ENCODE measurements around the gene PRKCA.
"Not testable (repeated sequence)": the region's sequence is repeated elsewhere in the genome, so short reads cannot be mapped to it uniquely, and the experiment has no call there.

Gene PRKCA

GRCh38 chr17:66301864-66302741, at the start of gene PRKCA:
Gene PRKCA (plus strand): TSS chr17:66302613.
- peak within 1 kb of the TSS; percentile 87 for H3K4me3 ChIP-seq (ENCODE audit: low read length)
- H3K36me3 ChIP-seq (ENCODE audit: insufficient read depth, low read length) = no peaks in the 10 kb centered on the region
- peak within 1 kb of the TSS; percentile 90 for H2AFZ ChIP-seq (ENCODE audit: low read depth, low read length)
- H3K9me3 ChIP-seq (ENCODE audit: low read length) = no peaks in the 10 kb centered on the region
- H3K27me3 ChIP-seq (ENCODE audit: insufficient read depth, low read length) = no peaks in the 10 kb centered on the region
- peaks cover 37% of the 10 kb centered on the region for H3K4me1 ChIP-seq (ENCODE audit: insufficient read depth, low read length)

- H3K36me3 ChIP-seq (ENCODE audit: insufficient read depth, low read length); H3K4me1 ChIP-seq (ENCODE audit: insufficient read depth, low read length); H3K27me3 ChIP-seq (ENCODE audit: insufficient read depth, low read length); H2AFZ ChIP-seq (ENCODE audit: low read depth, low read length); H3K4me3 ChIP-seq (ENCODE audit: low read length); H3K9me3 ChIP-seq (ENCODE audit: low read length): not testable (repeated sequence)
Observed at GRCh38 chr17:66253458-66253857, 49.0 kb upstream of the PRKCA start.

GRCh38 chr17:66255112-66255511, 47.3 kb upstream of the PRKCA start:
- no peaks in the 10 kb centered on the region for H3K9me3 ChIP-seq (ENCODE audit: low read length)
- H3K4me3 ChIP-seq (ENCODE audit: low read length) = no peak overlapping the region
- H3K36me3 ChIP-seq (ENCODE audit: insufficient read depth, low read length) = no peaks in the 10 kb centered on the region
- no peaks in the 10 kb centered on the region for H3K27me3 ChIP-seq (ENCODE audit: insufficient read depth, low read length)
- no peak overlapping the region for H2AFZ ChIP-seq (ENCODE audit: low read depth, low read length)
- no peaks in the 10 kb centered on the region for H3K4me1 ChIP-seq (ENCODE audit: insufficient read depth, low read length)

- Histone ChIP-seq H3K9me3 (ENCODE audit: low read length) (no peaks in the 10 kb centered on the region), H3K4me1 (ENCODE audit: insufficient read depth, low read length) (no peaks in the 10 kb centered on the region), H3K27me3 (ENCODE audit: insufficient read depth, low read length) (no peaks in the 10 kb centered on the region), H3K4me3 (ENCODE audit: low read length) (no peak overlapping the region), H3K36me3 (ENCODE audit: insufficient read depth, low read length) (no peaks in the 10 kb centered on the region), H2AFZ (ENCODE audit: low read depth, low read length) (no peak overlapping the region)
Observed at GRCh38 chr17:66255527-66255971, 46.9 kb upstream of the PRKCA start.

- Histone ChIP-seq H2AFZ (ENCODE audit: low read depth, low read length) (no peak overlapping the region), H3K27me3 (ENCODE audit: insufficient read depth, low read length) (no peaks in the 10 kb centered on the region), H3K36me3 (ENCODE audit: insufficient read depth, low read length) (no peaks in the 10 kb centered on the region), H3K9me3 (ENCODE audit: low read length) (no peaks in the 10 kb centered on the region), H3K4me3 (ENCODE audit: low read length) (no peak overlapping the region), H3K4me1 (ENCODE audit: insufficient read depth, low read length) (no peaks in the 10 kb centered on the region)
Observed at GRCh38 chr17:66260275-66260674, 42.1 kb upstream of the PRKCA start.

GRCh38 chr17:66260688-66261087, 41.7 kb upstream of the PRKCA start:
- no peak overlapping the region for H3K4me3 ChIP-seq (ENCODE audit: low read length)
- no peaks in the 10 kb centered on the region for H3K27me3 ChIP-seq (ENCODE audit: insufficient read depth, low read length)
- no peaks in the 10 kb centered on the region for H3K36me3 ChIP-seq (ENCODE audit: insufficient read depth, low read length)
- no peak overlapping the region for H2AFZ ChIP-seq (ENCODE audit: low read depth, low read length)
- no peaks in the 10 kb centered on the region for H3K9me3 ChIP-seq (ENCODE audit: low read length)
- no peaks in the 10 kb centered on the region for H3K4me1 ChIP-seq (ENCODE audit: insufficient read depth, low read length)

- Histone ChIP-seq H3K9me3 (ENCODE audit: low read length) (no peaks in the 10 kb centered on the region), H2AFZ (ENCODE audit: low read depth, low read length) (no peak overlapping the region), H3K27me3 (ENCODE audit: insufficient read depth, low read length) (no peaks in the 10 kb centered on the region), H3K4me1 (ENCODE audit: insufficient read depth, low read length) (no peaks in the 10 kb centered on the region), H3K4me3 (ENCODE audit: low read length) (no peak overlapping the region), H3K36me3 (ENCODE audit: insufficient read depth, low read length) (no peaks in the 10 kb centered on the region)
Observed at GRCh38 chr17:66262767-66263166, 39.6 kb upstream of the PRKCA start.

- H3K4me1 ChIP-seq (ENCODE audit: insufficient read depth, low read length) = no peaks in the 10 kb centered on the region
- H3K27me3 ChIP-seq (ENCODE audit: insufficient read depth, low read length) = no peaks in the 10 kb centered on the region
- H3K4me3 ChIP-seq (ENCODE audit: low read length) = no peak overlapping the region
- H3K9me3 ChIP-seq (ENCODE audit: low read length) = no peaks in the 10 kb centered on the region
- H3K36me3 ChIP-seq (ENCODE audit: insufficient read depth, low read length) = no peaks in the 10 kb centered on the region
- no peak overlapping the region for H2AFZ ChIP-seq (ENCODE audit: low read depth, low read length)
Observed at GRCh38 chr17:66264696-66265095, 37.7 kb upstream of the PRKCA start.

- Histone ChIP-seq H3K9me3 (ENCODE audit: low read length) (no peaks in the 10 kb centered on the region), H3K36me3 (ENCODE audit: insufficient read depth, low read length) (no peaks in the 10 kb centered on the region), H3K27me3 (ENCODE audit: insufficient read depth, low read length) (no peaks in the 10 kb centered on the region), H3K4me1 (ENCODE audit: insufficient read depth, low read length) (no peaks in the 10 kb centered on the region), H3K4me3 (ENCODE audit: low read length) (no peak overlapping the region), H2AFZ (ENCODE audit: low read depth, low read length) (no peak overlapping the region)
Observed at GRCh38 chr17:66268247-66268927, 34.0 kb upstream of the PRKCA start.

- no peak overlapping the region for H2AFZ ChIP-seq (ENCODE audit: low read depth, low read length)
- no peaks in the 10 kb centered on the region for H3K4me1 ChIP-seq (ENCODE audit: insufficient read depth, low read length)
- no peak overlapping the region for H3K4me3 ChIP-seq (ENCODE audit: low read length)
- no peaks in the 10 kb centered on the region for H3K36me3 ChIP-seq (ENCODE audit: insufficient read depth, low read length)
- H3K9me3 ChIP-seq (ENCODE audit: low read length) = no peaks in the 10 kb centered on the region
- H3K27me3 ChIP-seq (ENCODE audit: insufficient read depth, low read length) = no peaks in the 10 kb centered on the region
Observed at GRCh38 chr17:66270106-66270505, 32.3 kb upstream of the PRKCA start.

- no peak overlapping the region for H2AFZ ChIP-seq (ENCODE audit: low read depth, low read length)
- no peaks in the 10 kb centered on the region for H3K9me3 ChIP-seq (ENCODE audit: low read length)
- H3K4me1 ChIP-seq (ENCODE audit: insufficient read depth, low read length) = no peaks in the 10 kb centered on the region
- no peak overlapping the region for H3K4me3 ChIP-seq (ENCODE audit: low read length)
- no peaks in the 10 kb centered on the region for H3K27me3 ChIP-seq (ENCODE audit: insufficient read depth, low read length)
- no peaks in the 10 kb centered on the region for H3K36me3 ChIP-seq (ENCODE audit: insufficient read depth, low read length)
Observed at GRCh38 chr17:66271512-66271911, 30.9 kb upstream of the PRKCA start.

- Histone ChIP-seq H3K4me3 (ENCODE audit: low read length) (no peak overlapping the region), H3K9me3 (ENCODE audit: low read length) (no peaks in the 10 kb centered on the region), H3K36me3 (ENCODE audit: insufficient read depth, low read length) (no peaks in the 10 kb centered on the region), H3K27me3 (ENCODE audit: insufficient read depth, low read length) (no peaks in the 10 kb centered on the region), H2AFZ (ENCODE audit: low read depth, low read length) (no peak overlapping the region), H3K4me1 (ENCODE audit: insufficient read depth, low read length) (no peaks in the 10 kb centered on the region)
Observed at GRCh38 chr17:66272811-66273585, 29.4 kb upstream of the PRKCA start.

GRCh38 chr17:66273586-66273848, 28.9 kb upstream of the PRKCA start:
- Histone ChIP-seq H3K36me3 (ENCODE audit: insufficient read depth, low read length) (no peaks in the 10 kb centered on the region), H2AFZ (ENCODE audit: low read depth, low read length) (no peak overlapping the region), H3K9me3 (ENCODE audit: low read length) (no peaks in the 10 kb centered on the region), H3K27me3 (ENCODE audit: insufficient read depth, low read length) (no peaks in the 10 kb centered on the region), H3K4me3 (ENCODE audit: low read length) (no peak overlapping the region), H3K4me1 (ENCODE audit: insufficient read depth, low read length) (no peaks in the 10 kb centered on the region)

All from neuron (in vitro differentiated cells).